OCI-M2 (cell line): ENCODE data around the gene CEP290.
"Not testable (repeated sequence)": the region's sequence is repeated elsewhere in the genome, so short reads cannot be mapped to it uniquely, and the experiment has no call there.

Experiments used
- DNase-seq: peaks from one replicate; lab custom pipeline; 2025; ENCODE audit not compliant: unreplicated experiment; lab: John Stamatoyannopoulos, UW

Gene CEP290

GRCh38 chr12:88044035-88044434 is 97.9 kb downstream of the CEP290 start:
- no peak for DNase-seq

- DNase-seq = no peak
Observed at GRCh38 chr12:88037770-88038169, 104.1 kb downstream of the CEP290 start.

- DNase-seq = no peak
Observed at GRCh38 chr12:88036353-88036965, 105.4 kb downstream of the CEP290 start.

- DNase-seq = no peak
Observed at GRCh38 chr12:88035907-88036289, 106.0 kb downstream of the CEP290 start.

GRCh38 chr12:88035271-88035906 is 106.5 kb downstream of the CEP290 start:
- DNase-seq = peak; percentile 49

- DNase-seq = not testable (repeated sequence)
Observed at GRCh38 chr12:88031161-88031560, 110.7 kb downstream of the CEP290 start.

- no peak for DNase-seq
Observed at GRCh38 chr12:88029093-88029665, 112.7 kb downstream of the CEP290 start, which contains the start of gene C12orf50. Gene C12orf50, minus strand, starts transcription at chr12:88029401. Its CDS starts 2,439 bp downstream, at chr12:88026962.

- DNase-seq = no peak
Observed at GRCh38 chr12:88026196-88026595, 115.7 kb downstream of the CEP290 start.

- no peak for DNase-seq
Observed at GRCh38 chr12:88017964-88018363, 123.9 kb downstream of the CEP290 start.

GRCh38 chr12:88015825-88016224 is 126.1 kb downstream of the CEP290 start:
- no peak for DNase-seq

- DNase-seq = no peak
Observed at GRCh38 chr12:88011755-88012154, 130.1 kb downstream of the CEP290 start.

- no peak for DNase-seq
Observed at GRCh38 chr12:88006351-88006750, 135.5 kb downstream of the CEP290 start.

- DNase-seq = no peak
Observed at GRCh38 chr12:88001327-88001726, 140.6 kb downstream of the CEP290 start.
